GM18505 (cell line): ENCODE results near the gene FCN2.
A peak's percentile ranks its signal among the peaks of the same experiment; 100 is the strongest.

Experiments used
- ATAC-seq: cut with Tn5 transposase; IDR thresholded peaks from one replicate; pipeline ENCODE4 v1.9.1; 2021; ENCODE audit not compliant: unreplicated experiment
- POLR2A ChIP-seq: IDR thresholded peaks from 4 replicates; pipeline ENCODE4 v1.6.1; 2011; ENCODE audit warnings: borderline replicate concordance; ENCODE audit not compliant: insufficient read depth, insufficient read length; ENCODE audit errors: extremely low read depth

Gene FCN2

DNA sequence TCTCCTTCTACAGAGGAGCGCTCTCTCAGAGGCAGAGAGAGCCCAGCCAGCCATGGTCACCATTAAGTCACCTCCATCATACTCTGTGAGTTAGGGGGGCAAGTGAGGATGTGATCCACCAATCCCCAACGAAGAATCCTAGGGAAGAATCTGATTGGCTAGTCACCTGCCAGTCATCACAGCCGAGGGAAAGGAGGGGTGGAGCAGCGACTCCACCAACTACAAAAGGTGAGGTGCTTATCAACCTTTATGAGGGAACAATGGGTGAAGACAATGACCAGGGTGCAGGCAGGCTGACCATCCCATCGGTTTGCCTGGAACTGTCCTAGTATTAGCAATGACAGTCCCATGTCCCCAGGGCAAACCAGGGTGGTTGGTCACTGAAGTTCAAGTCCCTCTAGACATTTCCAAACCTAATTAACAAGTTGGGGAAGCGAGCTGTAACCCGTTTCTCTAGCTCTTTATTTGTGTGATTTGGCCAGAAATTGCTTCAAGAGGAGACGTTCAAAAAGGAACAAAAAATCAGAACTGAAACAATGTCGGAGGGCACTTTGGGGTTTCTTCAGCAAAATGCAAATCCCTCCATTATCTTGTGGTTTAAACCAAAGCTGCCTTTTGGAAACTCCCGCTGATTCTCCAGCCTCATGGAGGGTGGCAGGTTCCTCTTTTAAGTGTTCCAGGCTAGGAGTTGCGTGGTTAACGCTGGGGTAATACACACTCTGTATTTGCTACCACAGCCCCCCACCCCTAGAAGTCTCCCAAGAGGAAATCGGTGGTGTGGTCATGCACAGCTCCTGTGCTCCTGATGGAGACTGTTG lies 55.9 kb downstream of the FCN2 start:
- TF ChIP-seq POLR2A: peak; percentile 42
- ATAC-seq: peak; percentile 62
